HepG2 (cell line): ENCODE results near the gene MYL6. TPM values are rescaled to one million over a fixed set of nuclear protein-coding genes. Genes with fewer than 3 reads are reported as not detected.

Experiments
- CHD4 ChIP-seq: fragments of 200-600 bp; sonication (generic); IDR thresholded peaks from 2 replicates; pipeline ENCODE4 v1.7.0; 2017; ENCODE audit warnings: mild to moderate bottlenecking, low read length, borderline replicate concordance
- HOXA9 ChIP-seq: sonication (generic); formaldehyde crosslinking; IDR thresholded peaks from 2 replicates; pipeline ENCODE4 v1.8.1; 2022; ENCODE audit warnings: missing genetic modification reagents, mild to moderate bottlenecking, moderate library complexity, borderline replicate concordance
- MXD4 ChIP-seq: IDR thresholded peaks from 2 replicates; pipeline ENCODE4 v1.6.1; 2016; ENCODE audit warnings: mild to moderate bottlenecking, missing biosample characterization, missing genetic modification reagents
- SAFB2 ChIP-seq: sonication (generic); formaldehyde crosslinking; IDR thresholded peaks from 2 replicates; pipeline ENCODE4 v1.5.1; 2020; ENCODE audit warnings: missing genetic modification reagents, low read depth, mild to moderate bottlenecking, borderline replicate concordance
- SMAD9 ChIP-seq: sonication (generic); formaldehyde crosslinking; IDR thresholded peaks from 2 replicates; pipeline ENCODE4 v1.5.1; 2020; ENCODE audit warnings: mild to moderate bottlenecking, missing genetic modification reagents
- SMC3 ChIP-seq: IDR thresholded peaks from 2 replicates; pipeline ENCODE4 v1.6.1; 2011; ENCODE audit warnings: low read length, improper control_type of control experiment
- TAF15 ChIP-seq: fragments of 200-400 bp; formaldehyde crosslinking; IDR thresholded peaks from one replicate; pipeline ENCODE4 v1.6.1; 2018; ENCODE audit warnings: mild to moderate bottlenecking, low read depth, low read length; ENCODE audit not compliant: poor library complexity, severe bottlenecking
- TCF7L2 ChIP-seq: IDR thresholded peaks from 2 replicates; pipeline ENCODE4 v1.6.1; 2011; ENCODE audit warnings: mild to moderate bottlenecking, low read depth, low read length, moderate library complexity
- U2AF2 ChIP-seq: fragments of 200-400 bp; formaldehyde crosslinking; IDR thresholded peaks from 2 replicates; pipeline ENCODE4 v1.6.1; 2017; ENCODE audit warnings: low read depth, mild to moderate bottlenecking, low read length
- ZFP36L1 ChIP-seq: sonication (generic); formaldehyde crosslinking; IDR thresholded peaks from 2 replicates; pipeline ENCODE4 v1.8.0; 2022; ENCODE audit warnings: mild to moderate bottlenecking, missing genetic modification reagents, moderate library complexity
- ZNF205 ChIP-seq: IDR thresholded peaks from 2 replicates; pipeline ENCODE4 v1.6.1; 2018; ENCODE audit warnings: missing biosample characterization, missing genetic modification reagents
- ZNF30 ChIP-seq: sonication (generic); formaldehyde crosslinking; IDR thresholded peaks from 2 replicates; pipeline ENCODE4 v1.5.0; 2020; ENCODE audit warnings: mild to moderate bottlenecking, missing genetic modification reagents
- ZNF337 ChIP-seq: sonication (generic); formaldehyde crosslinking; IDR thresholded peaks from 2 replicates; pipeline ENCODE4 v1.5.1; 2020; ENCODE audit warnings: missing genetic modification reagents, low read depth, mild to moderate bottlenecking, borderline replicate concordance
- ZNF451 ChIP-seq: sonication (generic); formaldehyde crosslinking; IDR thresholded peaks from 2 replicates; pipeline ENCODE4 v1.5.0; 2020; ENCODE audit warnings: mild to moderate bottlenecking, missing genetic modification reagents
- ZNF496 ChIP-seq: sonication (generic); formaldehyde crosslinking; IDR thresholded peaks from 2 replicates; pipeline ENCODE4 v1.8.1; 2023; ENCODE audit warnings: mild to moderate bottlenecking, moderate library complexity, missing genetic modification reagents; ENCODE audit not compliant: insufficient replicate concordance
- ZNF510 ChIP-seq: sonication (generic); formaldehyde crosslinking; IDR thresholded peaks from 2 replicates; pipeline ENCODE4 v1.4.0; 2020; ENCODE audit warnings: low read depth, mild to moderate bottlenecking, missing genetic modification reagents
- ZNF572 ChIP-seq: sonication (generic); formaldehyde crosslinking; IDR thresholded peaks from 2 replicates; pipeline ENCODE4 v1.5.1; 2020; ENCODE audit warnings: mild to moderate bottlenecking, missing genetic modification reagents
- ZNF598 ChIP-seq: sonication (generic); formaldehyde crosslinking; IDR thresholded peaks from 2 replicates; pipeline ENCODE4 v1.5.1; 2020; ENCODE audit warnings: mild to moderate bottlenecking, missing genetic modification reagents, borderline replicate concordance
- ZNF775 ChIP-seq: sonication (generic); formaldehyde crosslinking; IDR thresholded peaks from 2 replicates; pipeline ENCODE4 v1.4.0; 2020; ENCODE audit warnings: missing genetic modification reagents, mild to moderate bottlenecking, moderate library complexity, borderline replicate concordance
- ZNF850 ChIP-seq: sonication (generic); formaldehyde crosslinking; conservative IDR thresholded peaks from 2 replicates; pipeline ENCODE4 v1.9.0; 2021; ENCODE audit warnings: mild to moderate bottlenecking, missing genetic modification reagents
- ZZZ3 ChIP-seq: sonication (generic); formaldehyde crosslinking; IDR thresholded peaks from 2 replicates; pipeline ENCODE4 v1.4.0; 2020; ENCODE audit warnings: missing genetic modification reagents, mild to moderate bottlenecking, borderline replicate concordance
- polyA plus RNA-seq, 8 experiments: library from polyadenylated mRNA; depleted of rRNA in 3 of 8; stranded (reverse) in 7 of 8; unstranded in 1 of 8; fragments of >200 nt; fragmentation: Illumina TruSeq in 4 of 8; extraction: Trizol in 4 of 8; gene quantifications; 2 replicates each; pipeline versions ENCODE4 v1.2.1 to v1.2.3, GENCODE V29; 2011 to 2016; ENCODE audit warnings: low read depth in 4 of 8, missing spikeins in 1 of 8, mixed read lengths in 1 of 8; ENCODE audit not compliant: insufficient read depth in 1 of 8
- total RNA-seq, 5 experiments: library from RNA; depleted of rRNA; stranded (reverse); fragments of >200 nt; fragmentation: Illumina TruSeq; extraction: Trizol; gene quantifications; 2 replicates each; pipeline ENCODE4 v1.2.3, GENCODE V29; 2016; ENCODE audit warnings: low read depth in 1 of 5
- TF ChIP-seq, protein P1 (sequence below): IDR thresholded peaks from 2 replicates; pipeline ENCODE4 v1.6.1; 2016; ENCODE audit warnings: missing compliant biosample characterization, missing genetic modification reagents, borderline replicate concordance
- TF ChIP-seq, protein P2 (sequence below): sonication (generic); formaldehyde crosslinking; IDR thresholded peaks from 2 replicates; pipeline ENCODE4 v1.4.0; 2020; ENCODE audit warnings: missing genetic modification reagents
- TF ChIP-seq, protein P3 (sequence below): sonication (generic); formaldehyde crosslinking; IDR thresholded peaks from 2 replicates; pipeline ENCODE4 v1.5.0; 2020; ENCODE audit warnings: mild to moderate bottlenecking, missing genetic modification reagents

The MYL6 gene
- total and polyA plus RNA-seq, 2 of the 13 experiments (the other 11 are each of a cell fraction or from before 2014, with no cell fraction given) = 1,127 to 1,192 TPM

DNA sequence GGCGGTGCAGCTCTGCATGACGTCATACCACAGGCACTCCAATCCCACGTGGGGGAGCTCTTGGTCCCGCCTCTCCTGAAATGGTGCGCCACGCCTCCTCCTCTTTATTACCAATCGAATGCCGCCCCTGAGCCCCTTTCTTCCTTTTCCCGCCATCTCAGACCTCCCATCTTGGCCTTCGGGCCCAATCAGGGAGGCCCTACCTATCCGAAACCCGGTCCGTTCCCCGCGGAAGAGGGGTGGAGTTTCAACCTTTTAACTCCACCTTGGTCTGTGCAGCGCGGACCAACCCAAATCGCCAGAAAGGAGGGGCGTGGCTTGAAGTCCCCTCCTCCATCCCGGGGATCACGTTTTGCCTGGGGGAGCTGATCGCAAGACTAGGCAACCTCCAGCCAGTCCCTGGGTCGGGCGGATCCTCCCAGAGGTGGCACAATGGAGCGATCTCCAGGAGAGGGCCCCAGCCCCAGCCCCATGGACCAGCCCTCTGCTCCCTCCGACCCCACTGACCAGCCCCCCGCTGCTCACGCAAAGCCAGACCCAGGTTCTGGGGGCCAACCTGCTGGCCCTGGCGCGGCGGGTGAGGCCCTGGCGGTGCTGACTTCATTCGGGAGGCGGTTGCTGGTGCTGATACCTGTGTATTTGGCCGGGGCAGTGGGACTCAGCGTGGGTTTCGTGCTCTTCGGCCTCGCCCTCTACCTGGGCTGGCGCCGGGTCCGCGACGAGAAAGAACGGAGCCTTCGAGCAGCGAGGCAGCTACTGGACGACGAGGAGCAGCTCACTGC, 30.1 kb upstream of the MYL6 start, which contains the start of gene ESYT1 (continued):
- TF ChIP-seq ZNF775 (no peak), SAFB2 (CRISPR knock-in tag) (no peak), ZNF496 (CRISPR knock-in tag) (no peak), ZNF30 (CRISPR knock-in tag) (no peak), SMAD9 (CRISPR knock-in tag) (0 out of 2 replicates have a peak, but pooled peaks have one; percentile 77), ZNF850 (no peak), CHD4 (no peak), HOXA9 (CRISPR knock-in tag) (no peak), U2AF2 (no peak), ZNF337 (no peak), ZNF510 (CRISPR knock-in tag) (no peak), ZZZ3 (no peak), TAF15 (peak; percentile 29), TCF7L2 (no peak), SMC3 (no peak), ZNF598 (CRISPR knock-in tag) (peak; percentile 55; the same call in 1 of the 2 replicates), ZNF572 (CRISPR knock-in tag) (no peak), ZFP36L1 (CRISPR knock-in tag) (peak; percentile 63), ZNF451 (peak; percentile 67; the same call in 1 of the 2 replicates), ZNF205 (CRISPR knock-in tag) (no peak), MXD4 (CRISPR knock-in tag) (peak; percentile 34)
- TF ChIP-seq, protein P1, sequence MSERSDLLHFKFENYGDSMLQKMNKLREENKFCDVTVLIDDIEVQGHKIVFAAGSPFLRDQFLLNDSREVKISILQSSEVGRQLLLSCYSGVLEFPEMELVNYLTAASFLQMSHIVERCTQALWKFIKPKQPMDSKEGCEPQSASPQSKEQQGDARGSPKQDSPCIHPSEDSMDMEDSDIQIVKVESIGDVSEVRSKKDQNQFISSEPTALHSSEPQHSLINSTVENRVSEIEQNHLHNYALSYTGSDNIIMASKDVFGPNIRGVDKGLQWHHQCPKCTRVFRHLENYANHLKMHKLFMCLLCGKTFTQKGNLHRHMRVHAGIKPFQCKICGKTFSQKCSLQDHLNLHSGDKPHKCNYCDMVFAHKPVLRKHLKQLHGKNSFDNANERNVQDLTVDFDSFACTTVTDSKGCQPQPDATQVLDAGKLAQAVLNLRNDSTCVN (CRISPR knock-in tag) = peak; percentile 41; the same call in 1 of the 2 replicates
- TF ChIP-seq, protein P2, sequence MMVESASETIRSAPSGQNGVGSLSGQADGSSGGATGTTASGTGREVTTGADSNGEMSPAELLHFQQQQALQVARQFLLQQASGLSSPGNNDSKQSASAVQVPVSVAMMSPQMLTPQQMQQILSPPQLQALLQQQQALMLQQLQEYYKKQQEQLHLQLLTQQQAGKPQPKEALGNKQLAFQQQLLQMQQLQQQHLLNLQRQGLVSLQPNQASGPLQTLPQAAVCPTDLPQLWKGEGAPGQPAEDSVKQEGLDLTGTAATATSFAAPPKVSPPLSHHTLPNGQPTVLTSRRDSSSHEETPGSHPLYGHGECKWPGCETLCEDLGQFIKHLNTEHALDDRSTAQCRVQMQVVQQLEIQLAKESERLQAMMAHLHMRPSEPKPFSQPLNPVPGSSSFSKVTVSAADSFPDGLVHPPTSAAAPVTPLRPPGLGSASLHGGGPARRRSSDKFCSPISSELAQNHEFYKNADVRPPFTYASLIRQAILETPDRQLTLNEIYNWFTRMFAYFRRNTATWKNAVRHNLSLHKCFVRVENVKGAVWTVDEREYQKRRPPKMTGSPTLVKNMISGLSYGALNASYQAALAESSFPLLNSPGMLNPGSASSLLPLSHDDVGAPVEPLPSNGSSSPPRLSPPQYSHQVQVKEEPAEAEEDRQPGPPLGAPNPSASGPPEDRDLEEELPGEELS = no peak; the same call in 1 of the 2 replicates
- TF ChIP-seq, protein P3, sequence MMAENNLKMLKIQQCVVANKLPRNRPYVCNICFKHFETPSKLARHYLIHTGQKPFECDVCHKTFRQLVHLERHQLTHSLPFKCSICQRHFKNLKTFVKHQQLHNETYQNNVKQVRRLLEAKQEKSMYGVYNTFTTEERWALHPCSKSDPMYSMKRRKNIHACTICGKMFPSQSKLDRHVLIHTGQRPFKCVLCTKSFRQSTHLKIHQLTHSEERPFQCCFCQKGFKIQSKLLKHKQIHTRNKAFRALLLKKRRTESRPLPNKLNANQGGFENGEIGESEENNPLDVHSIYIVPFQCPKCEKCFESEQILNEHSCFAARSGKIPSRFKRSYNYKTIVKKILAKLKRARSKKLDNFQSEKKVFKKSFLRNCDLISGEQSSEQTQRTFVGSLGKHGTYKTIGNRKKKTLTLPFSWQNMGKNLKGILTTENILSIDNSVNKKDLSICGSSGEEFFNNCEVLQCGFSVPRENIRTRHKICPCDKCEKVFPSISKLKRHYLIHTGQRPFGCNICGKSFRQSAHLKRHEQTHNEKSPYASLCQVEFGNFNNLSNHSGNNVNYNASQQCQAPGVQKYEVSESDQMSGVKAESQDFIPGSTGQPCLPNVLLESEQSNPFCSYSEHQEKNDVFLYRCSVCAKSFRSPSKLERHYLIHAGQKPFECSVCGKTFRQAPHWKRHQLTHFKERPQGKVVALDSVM = no peak
